WTC11 (cell line): Measurements from ENCODE around the gene ATR. TPM values are rescaled to one million over a fixed set of nuclear protein-coding genes. Genes with fewer than 3 reads are reported as not detected.

Experiments
- AFF4 ChIP-seq: sonication (generic); formaldehyde crosslinking; IDR thresholded peaks from 2 replicates; pipeline ENCODE4 v1.8.1; 2023; ENCODE audit warnings: mild to moderate bottlenecking, missing genetic modification reagents, borderline replicate concordance
- ATF1 ChIP-seq: sonication (generic); formaldehyde crosslinking; IDR thresholded peaks from 2 replicates; pipeline ENCODE4 v1.8.1; 2023; ENCODE audit warnings: mild to moderate bottlenecking, moderate library complexity, missing genetic modification reagents
- CBFB ChIP-seq: sonication (generic); formaldehyde crosslinking; IDR thresholded peaks from 2 replicates; pipeline ENCODE4 v1.8.1; 2022; ENCODE audit warnings: mild to moderate bottlenecking, low read depth, missing genetic modification reagents
- ELF4 ChIP-seq: sonication (generic); formaldehyde crosslinking; IDR thresholded peaks from 2 replicates; pipeline ENCODE4 v1.8.1; 2022; ENCODE audit warnings: low read depth, mild to moderate bottlenecking, moderate library complexity, missing genetic modification reagents
- EMX1 ChIP-seq: fragments of 250-450 bp; sonication (Bioruptor Pico); IDR thresholded peaks from 2 replicates; pipeline ENCODE4 v1.8.0; 2021; ENCODE audit warnings: mild to moderate bottlenecking
- ESRRA ChIP-seq: sonication (generic); formaldehyde crosslinking; IDR thresholded peaks from 2 replicates; pipeline ENCODE4 v1.8.1; 2022; ENCODE audit warnings: mild to moderate bottlenecking, missing genetic modification reagents, borderline replicate concordance
- ETV6 ChIP-seq: sonication (generic); formaldehyde crosslinking; IDR thresholded peaks from 2 replicates; pipeline ENCODE4 v1.8.1; 2022; ENCODE audit warnings: mild to moderate bottlenecking, missing genetic modification reagents
- FOXJ3 ChIP-seq: sonication (generic); formaldehyde crosslinking; IDR thresholded peaks from 2 replicates; pipeline ENCODE4 v1.9.0; 2021; ENCODE audit warnings: missing genetic modification reagents, mild to moderate bottlenecking, borderline replicate concordance
- FOXP1 ChIP-seq: sonication (generic); formaldehyde crosslinking; IDR thresholded peaks from 2 replicates; pipeline ENCODE4 v1.8.0; 2022; ENCODE audit warnings: missing genetic modification reagents, mild to moderate bottlenecking, moderate library complexity, borderline replicate concordance
- GABPB1 ChIP-seq: sonication (generic); formaldehyde crosslinking; IDR thresholded peaks from 2 replicates; pipeline ENCODE4 v1.8.1; 2023; ENCODE audit warnings: mild to moderate bottlenecking, missing genetic modification reagents
- GRHL2 ChIP-seq: fragments of 250-450 bp; sonication (Bioruptor Pico); IDR thresholded peaks from 2 replicates; pipeline ENCODE4 v1.8.0; 2022; ENCODE audit warnings: mild to moderate bottlenecking, moderate library complexity; ENCODE audit not compliant: insufficient replicate concordance, severe bottlenecking
- GTF2I ChIP-seq: fragments of 250-450 bp; sonication (Bioruptor Pico); conservative IDR thresholded peaks from 2 replicates; pipeline ENCODE4 v1.4.0; 2021; ENCODE audit warnings: mild to moderate bottlenecking
- IRF2 ChIP-seq: sonication (generic); formaldehyde crosslinking; IDR thresholded peaks from 2 replicates; pipeline ENCODE4 v1.8.0; 2022; ENCODE audit warnings: low read depth, missing genetic modification reagents, borderline replicate concordance
- MXD4 ChIP-seq: fragments of 250-450 bp; sonication (Bioruptor Pico); IDR thresholded peaks from 2 replicates; pipeline ENCODE4 v1.8.0; 2021; ENCODE audit warnings: mild to moderate bottlenecking, moderate library complexity, borderline replicate concordance
- NFYB ChIP-seq: sonication (generic); formaldehyde crosslinking; conservative IDR thresholded peaks from 2 replicates; pipeline ENCODE4 v1.8.0; 2022; ENCODE audit warnings: low read depth, missing genetic modification reagents
- NR1H2 ChIP-seq: sonication (generic); formaldehyde crosslinking; IDR thresholded peaks from 2 replicates; pipeline ENCODE4 v1.9.0; 2021; ENCODE audit warnings: mild to moderate bottlenecking, moderate library complexity, missing genetic modification reagents
- PRRX2 ChIP-seq: fragments of 250-450 bp; sonication (Bioruptor Pico); IDR thresholded peaks from 2 replicates; pipeline ENCODE4 v1.8.0; 2021; ENCODE audit warnings: mild to moderate bottlenecking
- SMAD3 ChIP-seq: sonication (generic); formaldehyde crosslinking; IDR thresholded peaks from 2 replicates; pipeline ENCODE4 v1.8.0; 2022; ENCODE audit warnings: missing genetic modification reagents, mild to moderate bottlenecking, borderline replicate concordance
- SP1 ChIP-seq: sonication (generic); formaldehyde crosslinking; conservative IDR thresholded peaks from 2 replicates; pipeline ENCODE4 v1.8.1; 2022; ENCODE audit warnings: missing genetic modification reagents
- TEAD4 ChIP-seq: sonication (generic); formaldehyde crosslinking; IDR thresholded peaks from 2 replicates; pipeline ENCODE4 v1.8.0; 2022; ENCODE audit warnings: mild to moderate bottlenecking, missing genetic modification reagents
- ZNF219 ChIP-seq: sonication (generic); formaldehyde crosslinking; IDR thresholded peaks from 2 replicates; pipeline ENCODE4 v1.8.0; 2023; ENCODE audit warnings: missing genetic modification reagents, mild to moderate bottlenecking, borderline replicate concordance
- ZNF263 ChIP-seq: sonication (generic); formaldehyde crosslinking; IDR thresholded peaks from 2 replicates; pipeline ENCODE4 v1.8.1; 2022; ENCODE audit warnings: low read depth, mild to moderate bottlenecking, moderate library complexity, missing genetic modification reagents
- total RNA-seq: library from RNA; stranded (reverse); gene quantifications from 3 replicates; pipeline ENCODE4 v1.2.3, GENCODE V29; 2021
- TF ChIP-seq, protein P1 (sequence below): fragments of 250-450 bp; sonication (Bioruptor Pico); IDR thresholded peaks from 2 replicates; pipeline ENCODE4 v1.8.0; 2021; ENCODE audit warnings: mild to moderate bottlenecking
- TF ChIP-seq, protein P2 (sequence below): sonication (generic); formaldehyde crosslinking; IDR thresholded peaks from 2 replicates; pipeline ENCODE4 v1.8.0; 2022; ENCODE audit warnings: mild to moderate bottlenecking, missing genetic modification reagents
- TF ChIP-seq, protein P3 (sequence below): sonication (generic); formaldehyde crosslinking; IDR thresholded peaks from 2 replicates; pipeline ENCODE4 v1.8.0; 2022; ENCODE audit warnings: mild to moderate bottlenecking, missing genetic modification reagents
- TF ChIP-seq, protein P4 (sequence below): fragments of 250-450 bp; sonication (Bioruptor Pico); IDR thresholded peaks from 2 replicates; pipeline ENCODE4 v1.9.0; 2021; ENCODE audit warnings: moderate library complexity, mild to moderate bottlenecking, inconsistent platforms, borderline replicate concordance
- TF ChIP-seq, protein P5 (sequence below): sonication (generic); formaldehyde crosslinking; IDR thresholded peaks from 2 replicates; pipeline ENCODE4 v1.8.0; 2022; ENCODE audit warnings: mild to moderate bottlenecking, missing genetic modification reagents
- TF ChIP-seq, protein P6 (sequence below): sonication (generic); formaldehyde crosslinking; IDR thresholded peaks from 2 replicates; pipeline ENCODE4 v1.8.1; 2022; ENCODE audit warnings: low read depth, missing genetic modification reagents, borderline replicate concordance

Gene ATR
- total RNA-seq, 1 experiment from 2014 or later = 26.7 TPM

DNA sequence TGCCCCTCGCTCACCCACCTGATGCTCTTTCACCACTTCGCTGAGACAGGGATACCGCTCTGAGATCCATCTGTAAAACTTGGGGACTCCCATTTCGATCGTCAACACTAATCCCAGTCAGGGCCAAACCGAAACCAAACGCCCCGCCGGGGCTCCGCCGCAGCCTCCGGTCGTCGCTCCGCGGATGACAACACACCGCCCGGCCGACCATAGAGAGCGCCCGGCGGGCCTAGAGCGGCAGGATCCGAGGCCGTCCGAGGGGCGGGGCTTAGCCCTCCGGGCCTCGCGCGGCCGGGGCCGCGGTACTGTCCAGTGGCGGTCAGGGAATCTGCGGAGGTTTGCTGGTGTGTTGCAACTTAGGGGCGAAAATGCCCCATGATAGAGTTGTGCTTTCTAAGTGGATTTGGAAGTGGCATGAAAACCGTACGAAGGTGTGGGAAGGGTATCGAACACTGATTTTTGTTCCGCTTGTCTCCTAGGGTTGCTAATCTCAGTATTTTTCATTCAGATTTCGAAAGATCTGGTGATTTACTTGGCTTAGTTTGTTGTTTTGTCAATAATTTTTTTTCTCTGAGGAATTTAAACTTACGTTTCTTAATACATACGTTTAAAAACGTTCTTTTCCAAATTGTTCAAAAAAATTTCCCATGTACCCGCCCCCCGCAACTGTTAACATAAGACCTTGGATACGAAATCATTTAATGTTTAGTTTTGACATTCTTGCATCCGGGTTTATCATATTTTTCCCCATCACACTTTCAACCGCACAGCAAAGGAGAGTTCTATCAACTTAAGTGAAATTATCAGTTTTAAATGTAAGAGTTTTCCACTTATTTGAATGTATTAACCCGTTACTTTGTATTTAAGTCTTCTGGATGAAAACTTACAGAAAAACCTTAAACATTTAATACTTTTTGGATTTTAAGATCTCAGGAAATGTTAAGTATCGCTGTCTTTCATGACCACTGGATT, 130.4 kb downstream of the ATR start, which contains the start of gene XRN1 (continued):
- TF ChIP-seq ETV6 (CRISPR knock-in tag) (peak; percentile 49; the same call in 1 of the 2 replicates), MXD4 (CRISPR knock-in tag) (no peak), PRRX2 (CRISPR knock-in tag) (no peak), FOXP1 (peak; percentile 13; the same call in 1 of the 2 replicates), SMAD3 (no peak), IRF2 (CRISPR knock-in tag) (no peak), SP1 (CRISPR knock-in tag) (peak; percentile 86), EMX1 (CRISPR knock-in tag) (no peak), CBFB (CRISPR knock-in tag) (no peak), GRHL2 (CRISPR knock-in tag) (no peak), GTF2I (no peak), ZNF219 (CRISPR knock-in tag) (no peak), GABPB1 (CRISPR knock-in tag) (peak; percentile 68), ATF1 (CRISPR knock-in tag) (no peak), ELF4 (no peak), ESRRA (CRISPR knock-in tag) (no peak), AFF4 (CRISPR knock-in tag) (no peak), ZNF263 (no peak), NR1H2 (CRISPR knock-in tag) (no peak), FOXJ3 (no peak), NFYB (CRISPR knock-in tag) (no peak), TEAD4 (CRISPR knock-in tag) (no peak)
- TF ChIP-seq, protein P1, sequence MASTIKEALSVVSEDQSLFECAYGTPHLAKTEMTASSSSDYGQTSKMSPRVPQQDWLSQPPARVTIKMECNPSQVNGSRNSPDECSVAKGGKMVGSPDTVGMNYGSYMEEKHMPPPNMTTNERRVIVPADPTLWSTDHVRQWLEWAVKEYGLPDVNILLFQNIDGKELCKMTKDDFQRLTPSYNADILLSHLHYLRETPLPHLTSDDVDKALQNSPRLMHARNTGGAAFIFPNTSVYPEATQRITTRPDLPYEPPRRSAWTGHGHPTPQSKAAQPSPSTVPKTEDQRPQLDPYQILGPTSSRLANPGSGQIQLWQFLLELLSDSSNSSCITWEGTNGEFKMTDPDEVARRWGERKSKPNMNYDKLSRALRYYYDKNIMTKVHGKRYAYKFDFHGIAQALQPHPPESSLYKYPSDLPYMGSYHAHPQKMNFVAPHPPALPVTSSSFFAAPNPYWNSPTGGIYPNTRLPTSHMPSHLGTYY (CRISPR knock-in tag) = no peak
- TF ChIP-seq, protein P2, sequence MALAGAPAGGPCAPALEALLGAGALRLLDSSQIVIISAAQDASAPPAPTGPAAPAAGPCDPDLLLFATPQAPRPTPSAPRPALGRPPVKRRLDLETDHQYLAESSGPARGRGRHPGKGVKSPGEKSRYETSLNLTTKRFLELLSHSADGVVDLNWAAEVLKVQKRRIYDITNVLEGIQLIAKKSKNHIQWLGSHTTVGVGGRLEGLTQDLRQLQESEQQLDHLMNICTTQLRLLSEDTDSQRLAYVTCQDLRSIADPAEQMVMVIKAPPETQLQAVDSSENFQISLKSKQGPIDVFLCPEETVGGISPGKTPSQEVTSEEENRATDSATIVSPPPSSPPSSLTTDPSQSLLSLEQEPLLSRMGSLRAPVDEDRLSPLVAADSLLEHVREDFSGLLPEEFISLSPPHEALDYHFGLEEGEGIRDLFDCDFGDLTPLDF = no peak
- TF ChIP-seq, protein P3, sequence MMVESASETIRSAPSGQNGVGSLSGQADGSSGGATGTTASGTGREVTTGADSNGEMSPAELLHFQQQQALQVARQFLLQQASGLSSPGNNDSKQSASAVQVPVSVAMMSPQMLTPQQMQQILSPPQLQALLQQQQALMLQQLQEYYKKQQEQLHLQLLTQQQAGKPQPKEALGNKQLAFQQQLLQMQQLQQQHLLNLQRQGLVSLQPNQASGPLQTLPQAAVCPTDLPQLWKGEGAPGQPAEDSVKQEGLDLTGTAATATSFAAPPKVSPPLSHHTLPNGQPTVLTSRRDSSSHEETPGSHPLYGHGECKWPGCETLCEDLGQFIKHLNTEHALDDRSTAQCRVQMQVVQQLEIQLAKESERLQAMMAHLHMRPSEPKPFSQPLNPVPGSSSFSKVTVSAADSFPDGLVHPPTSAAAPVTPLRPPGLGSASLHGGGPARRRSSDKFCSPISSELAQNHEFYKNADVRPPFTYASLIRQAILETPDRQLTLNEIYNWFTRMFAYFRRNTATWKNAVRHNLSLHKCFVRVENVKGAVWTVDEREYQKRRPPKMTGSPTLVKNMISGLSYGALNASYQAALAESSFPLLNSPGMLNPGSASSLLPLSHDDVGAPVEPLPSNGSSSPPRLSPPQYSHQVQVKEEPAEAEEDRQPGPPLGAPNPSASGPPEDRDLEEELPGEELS (CRISPR knock-in tag) = no peak; the same call in 1 of the 2 replicates
- TF ChIP-seq, protein P4, sequence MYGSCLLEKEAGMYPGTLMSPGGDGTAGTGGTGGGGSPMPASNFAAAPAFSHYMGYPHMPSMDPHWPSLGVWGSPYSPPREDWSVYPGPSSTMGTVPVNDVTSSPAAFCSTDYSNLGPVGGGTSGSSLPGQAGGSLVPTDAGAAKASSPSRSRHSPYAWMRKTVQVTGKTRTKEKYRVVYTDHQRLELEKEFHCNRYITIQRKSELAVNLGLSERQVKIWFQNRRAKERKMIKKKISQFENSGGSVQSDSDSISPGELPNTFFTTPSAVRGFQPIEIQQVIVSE = no peak
- TF ChIP-seq, protein P5, sequence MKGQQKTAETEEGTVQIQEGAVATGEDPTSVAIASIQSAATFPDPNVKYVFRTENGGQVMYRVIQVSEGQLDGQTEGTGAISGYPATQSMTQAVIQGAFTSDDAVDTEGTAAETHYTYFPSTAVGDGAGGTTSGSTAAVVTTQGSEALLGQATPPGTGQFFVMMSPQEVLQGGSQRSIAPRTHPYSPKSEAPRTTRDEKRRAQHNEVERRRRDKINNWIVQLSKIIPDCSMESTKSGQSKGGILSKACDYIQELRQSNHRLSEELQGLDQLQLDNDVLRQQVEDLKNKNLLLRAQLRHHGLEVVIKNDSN = peak; percentile 46; the same call in 1 of the 2 replicates
- TF ChIP-seq, protein P6, sequence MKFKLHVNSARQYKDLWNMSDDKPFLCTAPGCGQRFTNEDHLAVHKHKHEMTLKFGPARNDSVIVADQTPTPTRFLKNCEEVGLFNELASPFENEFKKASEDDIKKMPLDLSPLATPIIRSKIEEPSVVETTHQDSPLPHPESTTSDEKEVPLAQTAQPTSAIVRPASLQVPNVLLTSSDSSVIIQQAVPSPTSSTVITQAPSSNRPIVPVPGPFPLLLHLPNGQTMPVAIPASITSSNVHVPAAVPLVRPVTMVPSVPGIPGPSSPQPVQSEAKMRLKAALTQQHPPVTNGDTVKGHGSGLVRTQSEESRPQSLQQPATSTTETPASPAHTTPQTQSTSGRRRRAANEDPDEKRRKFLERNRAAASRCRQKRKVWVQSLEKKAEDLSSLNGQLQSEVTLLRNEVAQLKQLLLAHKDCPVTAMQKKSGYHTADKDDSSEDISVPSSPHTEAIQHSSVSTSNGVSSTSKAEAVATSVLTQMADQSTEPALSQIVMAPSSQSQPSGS (CRISPR knock-in tag) = no peak
